ENCODE results near the gene DNASE1L2. TPM values are rescaled to one million over a fixed set of nuclear protein-coding genes. Genes with fewer than 3 reads are reported as not detected.

The DNASE1L2 gene
- total RNA-seq, 1 donor: 0.86 TPM

DNA sequence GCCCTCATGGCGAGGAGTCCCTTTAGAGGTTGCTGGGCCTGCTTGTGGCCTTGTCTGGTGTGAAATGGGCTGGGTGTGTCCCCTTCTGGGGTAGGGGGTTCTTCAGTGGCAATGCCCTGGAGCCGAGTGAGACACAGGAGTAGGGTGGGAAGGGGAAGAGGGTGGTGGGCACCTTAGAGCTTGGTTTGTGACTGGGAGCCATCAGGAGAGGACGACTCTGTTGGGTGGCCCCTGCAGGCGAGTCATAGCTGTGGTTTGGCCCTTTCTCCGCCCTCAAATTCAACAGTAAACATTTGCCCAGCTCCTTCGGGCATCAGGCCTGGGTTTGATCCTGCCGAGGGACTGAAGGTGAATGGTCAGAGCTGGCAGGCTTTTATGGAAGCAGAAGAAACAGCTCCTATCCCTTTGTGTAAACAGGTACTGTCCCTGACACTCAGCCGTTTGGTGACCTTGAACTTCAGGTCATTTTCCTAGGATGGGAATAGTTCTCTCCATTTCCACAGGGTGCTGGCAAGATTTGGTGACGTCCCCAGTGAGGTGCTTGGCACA is 9.9 kb upstream of the DNASE1L2 start:
- no peak overlapping the region for H3K4me3 ChIP-seq (ENCODE audit: low read depth, low read length)
- TF ChIP-seq, protein P1, sequence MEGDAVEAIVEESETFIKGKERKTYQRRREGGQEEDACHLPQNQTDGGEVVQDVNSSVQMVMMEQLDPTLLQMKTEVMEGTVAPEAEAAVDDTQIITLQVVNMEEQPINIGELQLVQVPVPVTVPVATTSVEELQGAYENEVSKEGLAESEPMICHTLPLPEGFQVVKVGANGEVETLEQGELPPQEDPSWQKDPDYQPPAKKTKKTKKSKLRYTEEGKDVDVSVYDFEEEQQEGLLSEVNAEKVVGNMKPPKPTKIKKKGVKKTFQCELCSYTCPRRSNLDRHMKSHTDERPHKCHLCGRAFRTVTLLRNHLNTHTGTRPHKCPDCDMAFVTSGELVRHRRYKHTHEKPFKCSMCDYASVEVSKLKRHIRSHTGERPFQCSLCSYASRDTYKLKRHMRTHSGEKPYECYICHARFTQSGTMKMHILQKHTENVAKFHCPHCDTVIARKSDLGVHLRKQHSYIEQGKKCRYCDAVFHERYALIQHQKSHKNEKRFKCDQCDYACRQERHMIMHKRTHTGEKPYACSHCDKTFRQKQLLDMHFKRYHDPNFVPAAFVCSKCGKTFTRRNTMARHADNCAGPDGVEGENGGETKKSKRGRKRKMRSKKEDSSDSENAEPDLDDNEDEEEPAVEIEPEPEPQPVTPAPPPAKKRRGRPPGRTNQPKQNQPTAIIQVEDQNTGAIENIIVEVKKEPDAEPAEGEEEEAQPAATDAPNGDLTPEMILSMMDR (IDR thresholded peaks at IDR 0.05; ENCODE audit: insufficient read depth, low read depth, low read length): no peak
- peak; percentile 11 for DNase-seq (ENCODE audit: low read depth)

DNA sequence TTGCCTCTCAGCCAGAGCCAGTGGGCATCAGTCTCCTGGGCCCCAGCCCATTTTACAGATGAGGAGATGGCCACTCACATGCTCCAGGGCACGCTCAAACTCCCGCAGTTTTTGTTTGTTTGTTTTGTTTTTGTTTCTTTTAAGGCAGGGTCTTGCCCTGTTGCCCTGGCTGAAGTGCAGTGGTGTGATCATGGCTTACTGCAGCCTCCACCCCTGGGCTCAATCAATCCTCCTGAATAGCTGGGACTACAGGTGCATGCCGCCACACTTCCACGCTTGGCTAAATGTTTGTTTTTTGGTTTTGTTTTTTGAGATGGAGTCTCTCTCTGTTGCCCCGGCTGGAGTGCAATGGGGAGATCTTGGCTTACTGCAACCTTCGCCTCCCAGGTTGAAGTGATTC is 9.3 kb upstream of the DNASE1L2 start:
- H3K4me3 ChIP-seq (ENCODE audit: low read depth, low read length): no peak overlapping the region
- TF ChIP-seq, protein P1 (IDR thresholded peaks at IDR 0.05; ENCODE audit: insufficient read depth, low read depth, low read length): no peak
- DNase-seq (ENCODE audit: low read depth): no peak

DNA sequence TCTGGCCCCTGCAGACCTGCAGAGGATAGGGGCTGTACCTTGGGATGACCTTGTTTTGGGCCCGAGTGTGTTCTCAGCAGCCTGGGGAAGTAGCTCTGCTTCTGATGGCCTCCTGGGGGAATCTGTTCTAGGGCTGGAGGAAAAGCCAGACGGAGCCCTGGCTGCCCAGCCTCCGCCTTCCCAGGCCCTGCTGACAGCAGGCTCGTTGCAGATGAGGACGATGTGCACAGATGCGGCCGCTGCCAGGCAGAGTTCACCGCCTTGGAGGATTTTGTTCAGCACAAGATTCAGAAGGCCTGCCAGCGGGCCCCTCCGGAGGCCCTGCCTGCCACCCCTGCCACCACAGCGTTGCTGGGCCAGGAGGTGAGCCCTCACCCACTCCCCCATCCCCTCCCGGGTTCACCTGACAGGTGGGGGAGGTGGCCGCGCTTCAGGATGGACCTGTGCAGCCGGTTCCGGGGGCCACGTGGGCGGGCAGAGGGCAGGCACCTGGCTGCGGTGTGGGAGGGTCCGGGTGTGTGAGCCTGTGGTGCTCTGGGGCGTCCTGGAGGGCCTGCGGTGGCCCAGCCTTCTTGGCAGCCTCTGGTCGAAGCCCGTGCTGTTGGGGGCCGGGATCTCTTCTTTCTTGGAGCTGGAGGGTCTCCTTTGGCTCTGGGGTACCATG is 8.0 kb upstream of the DNASE1L2 start:
- TF ChIP-seq, protein P1 (IDR thresholded peaks at IDR 0.05; ENCODE audit: insufficient read depth, low read depth, low read length): no peak
- H3K4me3 ChIP-seq (ENCODE audit: low read depth, low read length): no peak overlapping the region
- DNase-seq (ENCODE audit: low read depth): no peak

DNA sequence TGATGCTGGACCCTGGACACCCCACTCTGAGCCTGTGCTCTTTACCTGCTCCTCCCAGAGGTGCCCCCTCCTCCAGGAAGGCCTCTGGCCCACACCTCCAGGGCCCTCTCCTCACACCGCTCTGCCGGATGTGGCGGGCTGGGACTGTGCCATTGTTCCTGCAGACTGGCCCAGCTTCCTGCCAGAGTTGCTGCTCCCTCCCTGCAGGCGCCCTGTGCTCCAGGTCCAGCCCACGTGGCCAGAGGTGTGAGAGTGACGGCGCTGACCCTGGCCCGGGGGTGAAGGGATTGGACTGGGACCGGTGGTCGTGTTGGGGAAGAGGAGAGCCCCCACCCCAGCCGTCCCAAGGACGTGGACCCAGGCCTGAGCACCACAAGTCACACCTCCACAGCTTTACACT is 7.2 kb upstream of the DNASE1L2 start:
- no peak overlapping the region for H3K4me3 ChIP-seq (ENCODE audit: low read depth, low read length)
- no peak for DNase-seq (ENCODE audit: low read depth)
- TF ChIP-seq, protein P1 (IDR thresholded peaks at IDR 0.05; ENCODE audit: insufficient read depth, low read depth, low read length): no peak

DNA sequence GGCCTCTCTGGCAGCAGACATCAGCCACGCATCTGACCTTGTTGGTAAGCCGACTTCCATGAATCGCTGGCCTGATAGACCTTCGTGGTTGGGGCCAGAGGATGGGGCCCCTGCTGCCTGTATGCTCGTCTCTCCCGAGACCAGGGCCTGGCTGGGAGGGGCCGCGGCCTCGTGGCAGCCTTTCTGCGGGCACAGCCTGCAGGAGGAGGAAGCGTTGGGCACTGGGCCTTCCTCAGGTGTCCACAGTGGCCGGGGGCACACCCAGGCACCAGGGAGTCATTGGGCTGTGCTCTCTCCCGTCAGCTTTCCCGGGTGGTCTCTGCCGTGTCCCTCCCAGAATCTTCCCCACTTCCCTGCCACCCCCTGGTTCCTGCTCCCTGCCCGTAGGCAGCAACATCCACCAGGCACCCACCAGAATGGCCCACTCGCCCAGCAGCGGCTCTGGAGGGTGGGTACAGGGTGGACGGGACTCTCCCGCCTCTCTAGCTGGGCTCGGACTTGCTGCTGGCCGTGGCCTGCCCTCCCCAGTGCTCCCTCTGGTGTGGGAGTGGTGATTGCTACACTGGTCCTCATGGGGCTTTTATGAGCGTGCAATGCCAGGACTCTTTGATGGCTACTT is 6.5 kb upstream of the DNASE1L2 start:
- TF ChIP-seq, protein P1 (IDR thresholded peaks at IDR 0.05; ENCODE audit: insufficient read depth, low read depth, low read length): no peak
- no peak overlapping the region for H3K4me3 ChIP-seq (ENCODE audit: low read depth, low read length)
- peak; percentile 17 for DNase-seq (ENCODE audit: low read depth)

DNA sequence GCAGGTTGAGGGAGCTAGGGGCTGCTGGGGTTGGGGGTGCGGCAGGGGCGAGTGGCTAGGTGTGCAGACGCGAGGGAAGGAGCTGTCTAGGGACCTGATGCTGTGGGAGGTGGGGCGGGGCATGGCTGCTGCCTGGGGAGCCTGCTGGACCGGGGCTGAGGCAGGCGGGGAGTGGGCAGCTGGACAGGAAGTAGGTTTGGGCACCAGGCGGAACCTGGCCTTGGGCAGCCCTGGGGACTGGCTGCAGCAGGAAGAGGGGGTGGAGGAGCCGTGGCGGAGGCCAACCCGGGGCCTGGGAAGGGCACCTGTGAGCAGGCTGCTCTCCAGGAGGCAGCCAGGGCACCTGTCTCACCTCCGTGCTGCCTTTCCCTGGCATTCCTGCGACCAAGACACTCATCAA is 5.9 kb upstream of the DNASE1L2 start:
- TF ChIP-seq, protein P1 (IDR thresholded peaks at IDR 0.05; ENCODE audit: insufficient read depth, low read depth, low read length): no peak
- DNase-seq (ENCODE audit: low read depth): no peak
- H3K4me3 ChIP-seq (ENCODE audit: low read depth, low read length): no peak overlapping the region

Measured in fibroblast of villous mesenchyme (primary cell).